Measurements from ENCODE around the gene AEBP2. TPM values are rescaled to one million over a fixed set of nuclear protein-coding genes. Genes with fewer than 3 reads are reported as not detected.

Gene AEBP2
- total and polyA plus RNA-seq, 2 of the 8 experiments (the other 6 are each of a cell fraction or from before 2014, with no cell fraction given) = 13.6 to 61.4 TPM

GRCh38 chr12:19547271-19547671 lies 108.0 kb downstream of the AEBP2 start:
- no peaks in the 10 kb centered on the region; a peak in 1 of 8 replicates for H3K36me3 ChIP-seq (ENCODE audit: control insufficient read depth in 2 of 4, insufficient read depth in 4 of 4, low read length in 3 of 4)
- H3K23me2 ChIP-seq (ENCODE audit: low read depth, low read length) = no peaks in the 10 kb centered on the region
- H2AFZ ChIP-seq (ENCODE audit: low read length) = no peak overlapping the region
- H4K91ac ChIP-seq (replicated peaks; ENCODE audit: insufficient read length, low read length) = no peak overlapping the region
- no peak overlapping the region for H3K23ac ChIP-seq (ENCODE audit: insufficient read length)
- H3K9me3 ChIP-seq (ENCODE audit: insufficient read depth in 2 of 2, low read depth in 1 of 2, low read length in 1 of 2) = no peaks in the 10 kb centered on the region
- H3K79me1 ChIP-seq (ENCODE audit: low read depth, low read length) = no peaks in the 10 kb centered on the region
- no peak overlapping the region for H2BK5ac ChIP-seq (ENCODE audit: low read depth, low read length)
- no peak overlapping the region for H3K27ac ChIP-seq (ENCODE audit: low read depth, low read length)
- H3K4me3 ChIP-seq (ENCODE audit: extremely low read depth in 1 of 4, insufficient read depth in 2 of 4, low read depth in 3 of 4, low read length in 4 of 4) = no peak overlapping the region
- no peak overlapping the region for H2AK5ac ChIP-seq (ENCODE audit: low read depth, low read length)
- H3K4ac ChIP-seq (replicated peaks; ENCODE audit: insufficient read length, low read depth, low read length) = no peak overlapping the region
- no peaks in the 10 kb centered on the region for H3K79me2 ChIP-seq (ENCODE audit: control insufficient read depth in 1 of 2, insufficient read depth in 2 of 2, low read length in 2 of 2)
- FAIRE-seq = no peak
- H2BK120ac ChIP-seq (replicated peaks; ENCODE audit: low read depth, low read length) = no peak overlapping the region
- H3K4me1 ChIP-seq (replicated peaks in 1 of 4; ENCODE audit: control insufficient read depth in 3 of 4, insufficient read depth in 4 of 4, low read length in 3 of 4) = no peaks in the 10 kb centered on the region
- no peak overlapping the region for H4K8ac ChIP-seq (ENCODE audit: extremely low read depth, insufficient read depth, low read length)
- H2BK15ac ChIP-seq (ENCODE audit: low read length) = no peak overlapping the region
- H4K5ac ChIP-seq (ENCODE audit: insufficient read length, low read depth, low read length) = no peak overlapping the region
- no peak overlapping the region for H3K4me2 ChIP-seq (ENCODE audit: insufficient read depth in 1 of 2, low read depth in 2 of 2, low read length in 2 of 2)
- CTCF ChIA-PET (ENCODE audit: partially characterized antibody) = interaction anchor here (1.3 to 1.8 kb wide), 3 partner anchors 9 to 93 kb away, joined by 4 to 5 read pairs (median 4); no protein-coding TSS in a partner anchor
- no peak overlapping the region for H3K9ac ChIP-seq (replicated peaks in 1 of 4; ENCODE audit: extremely low read depth in 1 of 4, low read depth in 3 of 4, low read length in 3 of 4)
- POLR2A ChIA-PET (ENCODE audit: partially characterized antibody) = interaction anchor here (0.6 to 1.7 kb wide), 2 partner anchors 14 to 54 kb away, joined by 3 to 8 read pairs; no protein-coding TSS in a partner anchor
- H3K18ac ChIP-seq (ENCODE audit: extremely low read depth, low read length) = no peak overlapping the region
- H3K56ac ChIP-seq (replicated peaks; ENCODE audit: insufficient read length, low read depth, low read length) = no peak overlapping the region
- no peaks in the 10 kb centered on the region for H4K20me1 ChIP-seq (replicated peaks in 1 of 2; ENCODE audit: control insufficient read depth in 1 of 2, insufficient read depth in 2 of 2, low read length in 2 of 2)
- no peak overlapping the region for H3K14ac ChIP-seq (ENCODE audit: insufficient read length)
- no peak for DNase-seq (ENCODE audit: low read depth in 1 of 2, low spot score in 2 of 2)
- no peak overlapping the region for H2BK20ac ChIP-seq (ENCODE audit: low read length)
- no peaks in the 10 kb centered on the region for H3K27me3 ChIP-seq (replicated peaks in 1 of 4; ENCODE audit: control insufficient read depth in 3 of 4, extremely low read depth in 1 of 4, insufficient read depth in 3 of 4, low read length in 3 of 4)
- H2BK12ac ChIP-seq (ENCODE audit: low read depth, low read length) = no peak overlapping the region
- TF ChIP-seq CBX5 (IDR thresholded peaks at IDR 0.05; ENCODE audit: low read depth, low read length) (no peak), HDAC2 (IDR thresholded peaks at IDR 0.05; ENCODE audit: borderline replicate concordance in 1 of 2, low read depth in 2 of 2, low read length in 2 of 2) (no peak), MAFK (IDR thresholded peaks at IDR 0.05; ENCODE audit: low read depth, low read length) (no peak), RNF2 (IDR thresholded peaks at IDR 0.05; ENCODE audit: borderline replicate concordance, low read depth, low read length, missing control alignments, poor library complexity, severe bottlenecking) (no peak), RFX5 (IDR thresholded peaks at IDR 0.05; ENCODE audit: borderline replicate concordance, low read depth, low read length) (no peak), TBP (IDR thresholded peaks at IDR 0.05; ENCODE audit: low read depth, low read length) (no peak), RXRA (IDR thresholded peaks at IDR 0.05; ENCODE audit: insufficient read depth, low read depth, low read length) (no peak), BACH1 (IDR thresholded peaks at IDR 0.05; ENCODE audit: low read length) (no peak), KDM1A (IDR thresholded peaks at IDR 0.05; ENCODE audit: borderline replicate concordance, low read length) (no peak), SIRT6 (IDR thresholded peaks at IDR 0.05; ENCODE audit: low read length) (no peak), TAF7 (optimal IDR thresholded peaks at IDR 0.05; ENCODE audit: borderline replicate concordance, low read depth, low read length) (no peak)
- TF ChIP-seq, protein P1, sequence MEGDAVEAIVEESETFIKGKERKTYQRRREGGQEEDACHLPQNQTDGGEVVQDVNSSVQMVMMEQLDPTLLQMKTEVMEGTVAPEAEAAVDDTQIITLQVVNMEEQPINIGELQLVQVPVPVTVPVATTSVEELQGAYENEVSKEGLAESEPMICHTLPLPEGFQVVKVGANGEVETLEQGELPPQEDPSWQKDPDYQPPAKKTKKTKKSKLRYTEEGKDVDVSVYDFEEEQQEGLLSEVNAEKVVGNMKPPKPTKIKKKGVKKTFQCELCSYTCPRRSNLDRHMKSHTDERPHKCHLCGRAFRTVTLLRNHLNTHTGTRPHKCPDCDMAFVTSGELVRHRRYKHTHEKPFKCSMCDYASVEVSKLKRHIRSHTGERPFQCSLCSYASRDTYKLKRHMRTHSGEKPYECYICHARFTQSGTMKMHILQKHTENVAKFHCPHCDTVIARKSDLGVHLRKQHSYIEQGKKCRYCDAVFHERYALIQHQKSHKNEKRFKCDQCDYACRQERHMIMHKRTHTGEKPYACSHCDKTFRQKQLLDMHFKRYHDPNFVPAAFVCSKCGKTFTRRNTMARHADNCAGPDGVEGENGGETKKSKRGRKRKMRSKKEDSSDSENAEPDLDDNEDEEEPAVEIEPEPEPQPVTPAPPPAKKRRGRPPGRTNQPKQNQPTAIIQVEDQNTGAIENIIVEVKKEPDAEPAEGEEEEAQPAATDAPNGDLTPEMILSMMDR (IDR thresholded peaks at IDR 0.05; ENCODE audit: control extremely low read depth in 1 of 3, insufficient read depth in 1 of 3, low read depth in 1 of 3, low read length in 3 of 3) = no peak

Measured in H1 (cell line).